ENCODE results near the gene GPATCH8. TPM values are rescaled to one million over a fixed set of nuclear protein-coding genes. Genes with fewer than 3 reads are reported as not detected.
A peak's percentile ranks its signal among the peaks of the same experiment; 100 is the strongest.

Gene GPATCH8
- total and polyA plus RNA-seq, 2 of the 8 experiments (the other 6 are each of a cell fraction or from before 2014, with no cell fraction given), result 20.5 to 58.1 TPM

DNA sequence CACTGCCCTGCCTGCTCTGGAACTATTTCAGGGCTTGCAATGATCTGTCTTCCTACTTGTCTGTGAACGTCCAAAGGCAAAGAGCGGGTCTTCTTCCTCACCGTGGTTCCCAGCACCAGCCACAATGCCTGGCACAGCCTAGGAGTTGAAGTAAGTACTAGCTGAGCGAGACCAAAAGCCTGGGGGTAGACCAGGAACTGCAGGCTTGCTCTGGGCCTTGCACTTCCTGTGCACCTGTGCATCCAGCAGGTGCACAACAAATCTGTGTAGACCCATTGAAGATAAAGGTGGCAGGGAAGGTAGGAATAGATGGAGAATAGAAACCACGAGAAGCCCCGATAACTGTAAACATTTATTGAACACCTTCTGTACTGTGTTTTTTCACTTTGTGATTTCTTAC is 144.2 kb downstream of the GPATCH8 start:
- Histone ChIP-seq H3K9ac (replicated peaks in 1 of 4; ENCODE audit: extremely low read depth in 1 of 4, low read depth in 3 of 4, low read length in 3 of 4) (no peak overlapping the region), H3K4ac (replicated peaks; ENCODE audit: insufficient read length, low read depth, low read length) (no peak overlapping the region), H3K23me2 (ENCODE audit: low read depth, low read length) (peaks cover 7% of the 10 kb centered on the region; the same call in 1 of the 2 replicates), H2BK120ac (replicated peaks; ENCODE audit: low read depth, low read length) (no peak overlapping the region), H3K4me1 (replicated peaks in 1 of 4; ENCODE audit: control insufficient read depth in 3 of 4, insufficient read depth in 4 of 4, low read length in 3 of 4) (peaks cover 9 to 25% (median 18%) of the 10 kb centered on the region in 4 experiments), H2BK15ac (ENCODE audit: low read length) (no peak overlapping the region), H4K91ac (replicated peaks; ENCODE audit: insufficient read length, low read length) (no peak overlapping the region), H3K27ac (ENCODE audit: low read depth, low read length) (no peak overlapping the region), H3K9me3 (ENCODE audit: insufficient read depth in 2 of 2, low read depth in 1 of 2, low read length in 1 of 2) (no peaks in the 10 kb centered on the region), H3K27me3 (replicated peaks in 1 of 4; ENCODE audit: control insufficient read depth in 3 of 4, extremely low read depth in 1 of 4, insufficient read depth in 3 of 4, low read length in 3 of 4) (no peaks in the 10 kb centered on the region), H3K14ac (ENCODE audit: insufficient read length) (no peak overlapping the region), H2AFZ (ENCODE audit: low read length) (no peak overlapping the region), H3K56ac (replicated peaks; ENCODE audit: insufficient read length, low read depth, low read length) (no peak overlapping the region), H3K4me2 (ENCODE audit: insufficient read depth in 1 of 2, low read depth in 2 of 2, low read length in 2 of 2) (no peak overlapping the region), H3K4me3 (ENCODE audit: extremely low read depth in 1 of 4, insufficient read depth in 2 of 4, low read depth in 3 of 4, low read length in 4 of 4) (no peak overlapping the region), H3K79me1 (ENCODE audit: low read depth, low read length) (peaks cover 12% of the 10 kb centered on the region), H4K5ac (ENCODE audit: insufficient read length, low read depth, low read length) (no peak overlapping the region), H3K36me3 (ENCODE audit: control insufficient read depth in 2 of 4, insufficient read depth in 4 of 4, low read length in 3 of 4) (peaks cover 0 to 6% (median 1%) of the 10 kb centered on the region in 4 experiments; a peak in 1 of 8 replicates), H2AK5ac (ENCODE audit: low read depth, low read length) (no peak overlapping the region), H2BK12ac (ENCODE audit: low read depth, low read length) (no peak overlapping the region), H2BK20ac (ENCODE audit: low read length) (no peak overlapping the region), H3K23ac (ENCODE audit: insufficient read length) (no peak overlapping the region), H4K20me1 (replicated peaks in 1 of 2; ENCODE audit: control insufficient read depth in 1 of 2, insufficient read depth in 2 of 2, low read length in 2 of 2) (peaks cover 3 to 27% of the 10 kb centered on the region in 2 experiments), H3K79me2 (ENCODE audit: control insufficient read depth in 1 of 2, insufficient read depth in 2 of 2, low read length in 2 of 2) (peaks cover 0 to 7% of the 10 kb centered on the region in 2 experiments; a peak in 1 of 4 replicates), H4K8ac (ENCODE audit: extremely low read depth, insufficient read depth, low read length) (0 out of 2 replicates have a peak overlapping the region, but pooled peaks have one; percentile 12), H2BK5ac (ENCODE audit: low read depth, low read length) (no peak overlapping the region), H3K18ac (ENCODE audit: extremely low read depth, low read length) (no peak overlapping the region)
- 81% methylated on average over 6 of the region's 6 CpGs; no CpG with 5 or more reads in 1 of the 2 experiments for WGBS, 2 experiments (ENCODE audit: extremely low coverage in 1 of 2, insufficient coverage in 1 of 2, insufficient read length in 1 of 2, insufficient replicate concordance in 2 of 2, low coverage in 1 of 2, low lambda C conversion rate in 2 of 2, missing lambda C conversion rate in 1 of 2)
- no peak for FAIRE-seq
- DNase-seq (ENCODE audit: low read depth in 1 of 2, low spot score in 2 of 2), result no peak
- ChIA-PET POLR2A (ENCODE audit: partially characterized antibody) (interaction anchor here (0.7 to 3.3 kb wide), 5 partner anchors 17 to 168 kb away, joined by 3 to 10 read pairs (median 6); no protein-coding TSS in a partner anchor), CTCF (ENCODE audit: partially characterized antibody) (interaction anchor here (0.5 to 10.1 kb wide), 11 partner anchors 8 to 488 kb away, joined by 3 to 177 read pairs (median 4); partner anchors contain the start of gene GRN)
- no peak for TF ChIP-seq CBX8 (IDR thresholded peaks at IDR 0.05; ENCODE audit: borderline replicate concordance, low read depth, low read length)
- no peak for TF ChIP-seq TEAD4 (IDR thresholded peaks at IDR 0.05; ENCODE audit: low read depth, low read length)
- no peak for TF ChIP-seq CREB1 (IDR thresholded peaks at IDR 0.05)
- no peak for TF ChIP-seq KDM1A (IDR thresholded peaks at IDR 0.05; ENCODE audit: borderline replicate concordance, low read length)
- no peak for TF ChIP-seq POU5F1 (IDR thresholded peaks at IDR 0.05; ENCODE audit: low read depth, low read length)
- TF ChIP-seq MAFK (IDR thresholded peaks at IDR 0.05; ENCODE audit: low read depth, low read length), result no peak
- no peak for TF ChIP-seq CEBPB (IDR thresholded peaks at IDR 0.05; ENCODE audit: low read depth, low read length)

All from H1 (cell line).